ENCODE results near the gene IQSEC3. TPM values are rescaled to one million over a fixed set of nuclear protein-coding genes. Genes with fewer than 3 reads are reported as not detected.

The IQSEC3 gene
- total and polyA plus RNA-seq, 2 of the 13 experiments (the other 11 are each of a cell fraction or from before 2014, with no cell fraction given): not detected

DNA sequence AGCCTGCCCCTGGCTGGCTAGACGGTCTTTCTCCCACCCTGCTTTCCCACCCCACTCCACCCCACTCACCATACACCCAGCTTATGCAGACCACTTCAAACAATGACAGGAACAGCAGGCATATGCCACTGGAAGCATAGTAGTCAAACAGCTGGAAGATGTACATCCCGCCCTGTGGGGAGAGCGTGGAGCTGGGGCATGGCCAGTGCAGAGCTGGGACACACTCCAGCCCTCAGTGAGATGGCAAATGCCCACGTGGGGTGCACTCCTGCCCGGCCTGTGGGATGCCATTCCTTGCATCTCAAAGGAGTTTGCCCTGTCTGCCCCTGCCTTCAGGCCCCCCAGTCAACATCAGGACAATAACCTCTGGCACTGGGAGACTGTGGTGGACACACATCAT is 128.6 kb downstream of the IQSEC3 start:
- no TSS peak for BruUV-seq (replicated peaks)
- H2AFZ ChIP-seq (ENCODE audit: low read length): no peak overlapping the region
- in situ Hi-C loops (cut with HindIII; ENCODE audit: extremely low pct_ligation_motif_present, low pct_unique_long_range_greater_than_20kb): no loop called here
- no peaks in the 10 kb centered on the region for H3K4me1 ChIP-seq (ENCODE audit: insufficient read depth, low read length)
- FAIRE-seq: no peak
- H3K79me2 ChIP-seq (ENCODE audit: insufficient read depth, low read length): no peaks in the 10 kb centered on the region
- no peak overlapping the region for H3K4me2 ChIP-seq (ENCODE audit: low read depth, low read length)
- 74% methylated on average over 3 of the region's 5 CpGs for WGBS (ENCODE audit: low lambda C conversion rate)
- no peaks in the 10 kb centered on the region for H3K9me3 ChIP-seq (ENCODE audit: low read length)
- TF ChIP-seq CBX1 (IDR thresholded peaks at IDR 0.05; ENCODE audit: low read depth): no peak
- no peak for TF ChIP-seq ZNF570 (CRISPR knock-in tag; IDR thresholded peaks at IDR 0.05; ENCODE audit: borderline replicate concordance)
- no peak for TF ChIP-seq ZBTB38 (CRISPR knock-in tag; IDR thresholded peaks at IDR 0.05)
- TF ChIP-seq, protein P1, sequence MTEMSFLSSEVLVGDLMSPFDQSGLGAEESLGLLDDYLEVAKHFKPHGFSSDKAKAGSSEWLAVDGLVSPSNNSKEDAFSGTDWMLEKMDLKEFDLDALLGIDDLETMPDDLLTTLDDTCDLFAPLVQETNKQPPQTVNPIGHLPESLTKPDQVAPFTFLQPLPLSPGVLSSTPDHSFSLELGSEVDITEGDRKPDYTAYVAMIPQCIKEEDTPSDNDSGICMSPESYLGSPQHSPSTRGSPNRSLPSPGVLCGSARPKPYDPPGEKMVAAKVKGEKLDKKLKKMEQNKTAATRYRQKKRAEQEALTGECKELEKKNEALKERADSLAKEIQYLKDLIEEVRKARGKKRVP (CRISPR knock-in tag; IDR thresholded peaks at IDR 0.05): no peak
- TF ChIP-seq ZNF30 (CRISPR knock-in tag; IDR thresholded peaks at IDR 0.05): no peak
- TF ChIP-seq ZFY (CRISPR knock-in tag; IDR thresholded peaks at IDR 0.05): no peak
- no peak for TF ChIP-seq ZNF720 (CRISPR knock-in tag; IDR thresholded peaks at IDR 0.05)
- TF ChIP-seq ZMYM2 (CRISPR knock-in tag; IDR thresholded peaks at IDR 0.05): no peak
- TF ChIP-seq ZNF274 (CRISPR knock-in tag; IDR thresholded peaks at IDR 0.05): no peak
- TF ChIP-seq ZNF652 (CRISPR knock-in tag; IDR thresholded peaks at IDR 0.05; ENCODE audit: borderline replicate concordance, low read depth): no peak
- no peak for TF ChIP-seq ZNF235 (CRISPR knock-in tag; IDR thresholded peaks at IDR 0.05; ENCODE audit: borderline replicate concordance)
- POLR2A ChIA-PET: no interaction called here
- CTCF ChIA-PET (ENCODE audit: low intra/inter-chr PET ratio, low total read pairs): no interaction called here
- DNase-seq (ENCODE audit: low spot score): no peak
- no peaks in the 10 kb centered on the region for H3K36me3 ChIP-seq (replicated peaks in 1 of 2; ENCODE audit: control insufficient read depth in 1 of 2, insufficient read depth in 2 of 2, low read length in 2 of 2)
- no peaks in the 10 kb centered on the region for H4K20me1 ChIP-seq (ENCODE audit: insufficient read depth, low read length)
- ATAC-seq: no peak
- intact Hi-C loops (cut with micrococcal nuclease; ENCODE audit: unreplicated experiment): no loop called here
- no peak overlapping the region for H3K27ac ChIP-seq (ENCODE audit: extremely low read length, insufficient read depth, low read length)
- H3K9ac ChIP-seq (ENCODE audit: insufficient read depth, low read depth, low read length): no peak overlapping the region
- H3K4me3 ChIP-seq (replicated peaks in 1 of 3; ENCODE audit: insufficient read depth in 1 of 3, low read depth in 2 of 3, low read length in 3 of 3): no peak overlapping the region
- H3K27me3 ChIP-seq (ENCODE audit: control insufficient read depth in 1 of 2, insufficient read depth in 2 of 2, low read length in 2 of 2): no peaks in the 10 kb centered on the region; a peak in 1 of 5 replicates
